Trophoblast cell (in vitro differentiated cells and primary cell): ENCODE measurements around the gene CCL16.

ENCODE experiments used
- DNase-seq, 2 donors: peaks; one replicate each; pipeline ENCODE4 v3.0.0-alpha.2; 2016
- H2AFZ ChIP-seq: 2 replicates; pipeline ENCODE4 v1.6.1; 2013; ENCODE audit warnings: low read length, moderate library complexity, mild to moderate bottlenecking; ENCODE audit not compliant: insufficient read depth, poor library complexity
- H2AK5ac ChIP-seq: 2 replicates; pipeline ENCODE4 v1.6.1; 2013; ENCODE audit warnings: mild to moderate bottlenecking, low read length
- H2BK120ac ChIP-seq: 2 replicates; pipeline ENCODE4 v1.6.1; 2013; ENCODE audit warnings: low read length, mild to moderate bottlenecking, moderate library complexity; ENCODE audit not compliant: insufficient read depth, poor library complexity
- H2BK12ac ChIP-seq: 2 replicates; pipeline ENCODE4 v1.6.1; 2013; ENCODE audit warnings: mild to moderate bottlenecking, low read length, moderate library complexity
- H2BK5ac ChIP-seq: 2 replicates; pipeline ENCODE4 v1.6.1; 2013; ENCODE audit warnings: low read length, low read depth, moderate library complexity, mild to moderate bottlenecking; ENCODE audit not compliant: poor library complexity
- H3K14ac ChIP-seq: 2 replicates; pipeline ENCODE4 v1.6.1; 2013; ENCODE audit warnings: mild to moderate bottlenecking, low read length
- H3K18ac ChIP-seq: 2 replicates; pipeline ENCODE4 v1.6.1; 2013; ENCODE audit warnings: mild to moderate bottlenecking, low read length
- H3K23ac ChIP-seq: 2 replicates; pipeline ENCODE4 v1.6.1; 2013; ENCODE audit warnings: low read length
- H3K27ac ChIP-seq: 2 replicates; pipeline ENCODE4 v1.5.1; 2013; ENCODE audit warnings: low read depth, mild to moderate bottlenecking, inconsistent platforms, low read length, moderate library complexity
- H3K27me3 ChIP-seq: 2 replicates; pipeline ENCODE4 v1.6.1; 2013; ENCODE audit warnings: inconsistent platforms, mild to moderate bottlenecking, low read length, moderate library complexity; ENCODE audit not compliant: insufficient read depth
- H3K36me3 ChIP-seq, 2 experiments: 1 replicate in 1 of 2; 2 replicates in 1 of 2; pipeline ENCODE4 v1.6.1; 2013; ENCODE audit warnings: low read length in 2 of 2, mild to moderate bottlenecking in 2 of 2, moderate library complexity in 1 of 2; ENCODE audit not compliant: insufficient read depth in 2 of 2, control insufficient read depth in 1 of 2
- H3K4ac ChIP-seq: 2 replicates; pipeline ENCODE4 v1.6.1; 2013; ENCODE audit warnings: low read depth, mild to moderate bottlenecking, low read length, moderate library complexity
- H3K4me1 ChIP-seq, 2 experiments: 1 replicate in 1 of 2; 2 replicates in 1 of 2; pipeline ENCODE4 v1.6.1; 2013; ENCODE audit warnings: low read length in 2 of 2, mild to moderate bottlenecking in 2 of 2, moderate library complexity in 1 of 2; ENCODE audit not compliant: insufficient read depth in 2 of 2, control insufficient read depth in 1 of 2
- H3K4me2 ChIP-seq: 2 replicates; pipeline ENCODE4 v1.6.1; 2013; ENCODE audit warnings: inconsistent platforms, mild to moderate bottlenecking, low read length, moderate library complexity
- H3K4me3 ChIP-seq: 2 replicates; pipeline ENCODE4 v1.5.1; 2013; ENCODE audit warnings: mild to moderate bottlenecking, low read depth, low read length, inconsistent platforms
- H3K79me1 ChIP-seq: one replicate; pipeline ENCODE4 v1.6.1; 2013; ENCODE audit warnings: low read length
- H3K79me2 ChIP-seq: 2 replicates; pipeline ENCODE4 v1.6.1; 2013; ENCODE audit warnings: low read length, mild to moderate bottlenecking; ENCODE audit not compliant: control insufficient read depth, insufficient read depth, poor library complexity
- H3K9ac ChIP-seq: 2 replicates; pipeline ENCODE4 v1.6.1; 2013; ENCODE audit warnings: mild to moderate bottlenecking, low read length
- H3K9me3 ChIP-seq: 2 replicates; pipeline ENCODE4 v1.6.1; 2013; ENCODE audit warnings: low read depth, mild to moderate bottlenecking, control low read depth, inconsistent platforms, low read length; ENCODE audit not compliant: insufficient read depth
- H4K12ac ChIP-seq: 2 replicates; pipeline ENCODE4 v1.6.1; 2013; ENCODE audit warnings: low read depth, mild to moderate bottlenecking, low read length, moderate library complexity
- H4K8ac ChIP-seq: 2 replicates; pipeline ENCODE4 v1.6.1; 2013; ENCODE audit warnings: low read depth, mild to moderate bottlenecking, low read length, moderate library complexity
- H4K91ac ChIP-seq: one replicate; pipeline ENCODE4 v1.6.1; 2013; ENCODE audit warnings: low read depth, mild to moderate bottlenecking, low read length, moderate library complexity

The CCL16 gene

GRCh38 chr17:35927714-35928113 is 53.6 kb downstream of the CCL16 start:
- H2AK5ac ChIP-seq: no peak overlapping the region
- H2BK5ac ChIP-seq: no peak overlapping the region
- peaks cover 3% of the 10 kb centered on the region in 2 experiments for H3K4me1 ChIP-seq
- no peak overlapping the region for H2BK12ac ChIP-seq
- H3K4ac ChIP-seq: no peak overlapping the region
- H2BK120ac ChIP-seq: no peak overlapping the region
- no peak overlapping the region for H4K12ac ChIP-seq
- DNase-seq: no peak
- no peak overlapping the region for H3K9ac ChIP-seq
- H3K79me1 ChIP-seq: no peaks in the 10 kb centered on the region
- H4K91ac ChIP-seq: no peak overlapping the region
- H4K8ac ChIP-seq: no peak overlapping the region
- H3K36me3 ChIP-seq: no peaks in the 10 kb centered on the region
- no peak overlapping the region for H3K14ac ChIP-seq
- no peak overlapping the region for H3K23ac ChIP-seq
- no peak overlapping the region for H3K4me2 ChIP-seq
- no peaks in the 10 kb centered on the region for H3K79me2 ChIP-seq
- H3K18ac ChIP-seq: no peak overlapping the region
- H3K4me3 ChIP-seq: no peak overlapping the region
- H2AFZ ChIP-seq: no peak overlapping the region
- no peaks in the 10 kb centered on the region for H3K27me3 ChIP-seq
- H3K9me3 ChIP-seq: no peaks in the 10 kb centered on the region
- H3K27ac ChIP-seq: no peak overlapping the region
